Measurements from ENCODE around the gene FUOM. TPM values are rescaled to one million over a fixed set of nuclear protein-coding genes. Genes with fewer than 3 reads are reported as not detected.
"Not testable (repeated sequence)": the region's sequence is repeated elsewhere in the genome, so short reads cannot be mapped to it uniquely, and the experiment has no call there.

Gene FUOM
- total RNA-seq, 1 donor from 2014 or later = 20.4 TPM

DNA sequence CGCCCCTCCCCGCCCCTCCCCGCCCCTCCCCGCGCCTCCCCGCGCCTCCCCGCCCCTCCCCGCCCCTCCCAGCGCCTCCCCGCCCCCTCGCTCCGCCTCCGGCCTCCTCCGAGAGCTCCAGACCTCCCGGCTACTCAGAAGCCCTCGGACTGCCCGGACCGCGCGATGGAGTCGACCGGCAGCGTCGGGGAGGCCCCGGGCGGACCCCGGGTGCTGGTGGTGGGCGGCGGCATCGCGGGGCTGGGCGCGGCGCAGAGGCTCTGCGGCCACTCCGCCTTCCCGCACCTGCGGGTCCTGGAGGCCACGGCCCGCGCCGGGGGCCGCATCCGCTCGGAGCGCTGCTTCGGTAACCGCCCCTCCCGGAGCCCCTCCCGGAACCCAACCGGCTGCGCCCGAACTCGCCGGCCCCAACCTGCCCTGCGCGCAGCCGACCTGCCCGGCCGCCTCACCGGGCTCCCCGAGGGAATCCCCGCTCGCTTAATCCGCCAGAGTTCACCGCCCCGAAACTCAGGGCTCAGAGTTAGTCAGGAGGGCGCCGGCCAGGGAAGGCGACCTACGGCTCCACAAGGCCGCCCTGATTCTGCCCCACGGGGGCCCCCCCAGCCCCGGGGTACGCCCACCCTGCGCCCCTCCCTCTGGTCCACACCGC lies 21.5 kb upstream of the FUOM start, which contains the start of gene PAOX:
PAOX (plus strand) TSS at position 111 of the 649 bp plus-strand sequence; CDS start at position 166, 55 bp downstream.
- DNase-seq (ENCODE audit: extremely low spot score, unreplicated experiment) = no peak
- Mint-ChIP-seq H3K36me3 (no peaks in the 10 kb centered on the region), H3K27ac (peak within 1 kb of the TSS; percentile 50), H3K27me3 (no peaks in the 10 kb centered on the region), H3K4me3 (peak within 1 kb of the TSS; percentile 85), H3K4me1 (ENCODE audit: unreplicated experiment) (peaks cover 5% of the 10 kb centered on the region), H3K9me3 (no peaks in the 10 kb centered on the region)
- TF ChIP-seq, protein P1, sequence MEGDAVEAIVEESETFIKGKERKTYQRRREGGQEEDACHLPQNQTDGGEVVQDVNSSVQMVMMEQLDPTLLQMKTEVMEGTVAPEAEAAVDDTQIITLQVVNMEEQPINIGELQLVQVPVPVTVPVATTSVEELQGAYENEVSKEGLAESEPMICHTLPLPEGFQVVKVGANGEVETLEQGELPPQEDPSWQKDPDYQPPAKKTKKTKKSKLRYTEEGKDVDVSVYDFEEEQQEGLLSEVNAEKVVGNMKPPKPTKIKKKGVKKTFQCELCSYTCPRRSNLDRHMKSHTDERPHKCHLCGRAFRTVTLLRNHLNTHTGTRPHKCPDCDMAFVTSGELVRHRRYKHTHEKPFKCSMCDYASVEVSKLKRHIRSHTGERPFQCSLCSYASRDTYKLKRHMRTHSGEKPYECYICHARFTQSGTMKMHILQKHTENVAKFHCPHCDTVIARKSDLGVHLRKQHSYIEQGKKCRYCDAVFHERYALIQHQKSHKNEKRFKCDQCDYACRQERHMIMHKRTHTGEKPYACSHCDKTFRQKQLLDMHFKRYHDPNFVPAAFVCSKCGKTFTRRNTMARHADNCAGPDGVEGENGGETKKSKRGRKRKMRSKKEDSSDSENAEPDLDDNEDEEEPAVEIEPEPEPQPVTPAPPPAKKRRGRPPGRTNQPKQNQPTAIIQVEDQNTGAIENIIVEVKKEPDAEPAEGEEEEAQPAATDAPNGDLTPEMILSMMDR (conservative IDR thresholded peaks at IDR 0.05) = no peak

GRCh38 chr10:133378251-133379096 lies 20.7 kb upstream of the FUOM start:
- peak; percentile 83 for DNase-seq (ENCODE audit: extremely low spot score, unreplicated experiment)

GRCh38 chr10:133377818-133378250 lies 20.0 kb upstream of the FUOM start:
- Mint-ChIP-seq H3K27ac (peak overlapping the region; percentile 50), H3K4me1 (ENCODE audit: unreplicated experiment) (peaks cover 10% of the 10 kb centered on the region), H3K27me3 (no peaks in the 10 kb centered on the region), H3K9me3 (no peaks in the 10 kb centered on the region), H3K4me3 (peak overlapping the region; percentile 85), H3K36me3 (no peaks in the 10 kb centered on the region)
- no peak for DNase-seq (ENCODE audit: extremely low spot score, unreplicated experiment)
- TF ChIP-seq, protein P1 (conservative IDR thresholded peaks at IDR 0.05) = no peak

More at GRCh38 chr10:133378251-133379096, 20.7 kb upstream of the FUOM start:
- TF ChIP-seq, protein P1 (conservative IDR thresholded peaks at IDR 0.05) = no peak
- H3K27ac Mint-ChIP-seq = peak overlapping the region; percentile 50
- H3K9me3 Mint-ChIP-seq = no peaks in the 10 kb centered on the region
- H3K4me1 Mint-ChIP-seq (ENCODE audit: unreplicated experiment) = peaks cover 10% of the 10 kb centered on the region
- H3K36me3 Mint-ChIP-seq = no peaks in the 10 kb centered on the region
- peak overlapping the region; percentile 85 for H3K4me3 Mint-ChIP-seq
- no peaks in the 10 kb centered on the region for H3K27me3 Mint-ChIP-seq

DNA sequence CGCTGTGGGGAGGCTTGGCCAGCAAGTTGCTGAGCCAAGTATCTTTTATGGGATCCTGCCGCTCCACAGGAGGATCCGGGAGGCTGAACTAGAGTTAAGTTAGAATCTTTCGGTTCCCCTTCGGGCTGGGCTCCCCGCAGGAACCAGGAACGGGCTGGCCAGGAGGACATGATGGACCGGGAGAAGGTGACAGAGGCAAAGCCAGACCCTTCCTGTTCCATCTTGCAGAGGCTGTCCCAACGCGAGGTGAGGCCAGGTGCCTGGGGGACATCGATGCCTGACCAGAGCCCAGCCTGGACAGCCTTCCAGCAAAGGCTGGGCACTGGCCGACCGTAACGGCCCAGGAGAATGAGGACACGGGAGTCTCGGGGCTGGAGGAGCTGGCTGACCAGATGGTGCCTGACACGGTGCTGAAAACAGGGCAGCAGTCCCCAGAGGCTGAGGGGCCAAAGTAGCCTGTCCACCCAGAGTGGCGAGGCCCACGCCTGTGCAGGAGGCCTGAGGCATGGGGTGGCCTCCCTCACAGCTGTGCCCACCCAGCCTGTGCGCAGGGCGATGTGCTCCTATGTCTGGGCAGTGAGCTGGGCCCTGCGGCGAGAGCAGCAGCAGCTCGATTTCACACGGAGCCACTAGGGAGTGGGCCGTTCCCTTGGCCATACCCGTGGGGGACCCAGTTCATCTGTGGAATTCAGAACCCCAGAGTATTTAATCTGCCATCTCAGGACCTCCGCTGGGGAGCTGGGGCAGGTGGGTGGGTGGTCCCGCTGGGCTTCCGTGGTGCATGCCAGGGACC lies 19.4 kb upstream of the FUOM start:
- peak overlapping the region; percentile 78 for H3K4me3 Mint-ChIP-seq

GRCh38 chr10:133376183-133376582 lies 18.4 kb upstream of the FUOM start:
- not testable (repeated sequence) for H3K36me3 Mint-ChIP-seq; H3K27me3 Mint-ChIP-seq; H3K27ac Mint-ChIP-seq; DNase-seq (ENCODE audit: extremely low spot score, unreplicated experiment); H3K4me1 Mint-ChIP-seq (ENCODE audit: unreplicated experiment); H3K9me3 Mint-ChIP-seq
- H3K4me3 Mint-ChIP-seq = peak overlapping the region; percentile 78

More for the DNA sequence above, 19.4 kb upstream of the FUOM start:
- H3K27ac Mint-ChIP-seq = no peak overlapping the region
- no peaks in the 10 kb centered on the region for H3K36me3 Mint-ChIP-seq
- no peaks in the 10 kb centered on the region for H3K9me3 Mint-ChIP-seq
- no peak for DNase-seq (ENCODE audit: extremely low spot score, unreplicated experiment)
- TF ChIP-seq, protein P1 (conservative IDR thresholded peaks at IDR 0.05) = no peak
- H3K4me1 Mint-ChIP-seq (ENCODE audit: unreplicated experiment) = peaks cover 10% of the 10 kb centered on the region
- H3K27me3 Mint-ChIP-seq = no peaks in the 10 kb centered on the region

Data from type B pancreatic cell (in vitro differentiated cells).